Hepatocyte (in vitro differentiated cells): ENCODE results near the gene SETBP1.

ENCODE experiments used
- CTCF ChIP-seq: fragments of 200-600 bp; sonication (generic); IDR thresholded peaks from 2 replicates; pipeline ENCODE4 v1.5.1; 2016; ENCODE audit warnings: antibody characterized with exemption, mild to moderate bottlenecking; ENCODE audit not compliant: poor library complexity
- EZH2phosphoT487 ChIP-seq: fragments of 200-600 bp; sonication (generic); IDR thresholded peaks from one replicate; pipeline ENCODE4 v1.6.1; 2018; ENCODE audit warnings: antibody characterized with exemption, mild to moderate bottlenecking, low read depth, moderate library complexity; ENCODE audit not compliant: unreplicated experiment, severe bottlenecking

- TF ChIP-seq EZH2phosphoT487, result no peak
- TF ChIP-seq CTCF, result no peak
Measured at GRCh38 chr18:44714376-44714775, 33.7 kb downstream of the SETBP1 start.
